CD4-positive, alpha-beta T cell treated with Interleukin-17A for 1 hour (primary cell): ENCODE results near the gene TNP1.

Experiments used
- DNase-seq: peaks from one replicate; pipeline ENCODE4 v3.0.0-alpha.2; 2020

Gene TNP1

DNA sequence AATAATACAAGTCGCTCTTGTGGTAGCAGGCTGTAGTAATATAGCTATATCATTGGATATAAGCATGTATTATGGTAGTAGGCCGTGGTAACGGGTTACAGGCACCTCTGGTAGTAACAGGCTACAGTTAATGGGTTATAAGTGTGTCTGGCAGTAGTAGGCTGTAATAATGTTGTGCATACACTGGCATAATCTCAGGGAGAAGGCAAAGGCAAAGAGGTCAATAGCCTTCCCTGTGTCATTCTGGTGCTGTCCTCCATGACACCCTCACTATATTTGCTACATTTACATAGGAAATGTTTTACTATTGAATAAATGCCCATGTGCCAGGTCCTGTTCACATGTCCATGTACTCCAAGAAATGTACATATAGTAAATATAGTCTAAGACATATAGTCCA lies 12.8 kb upstream of the TNP1 start:
- no peak for DNase-seq

DNA sequence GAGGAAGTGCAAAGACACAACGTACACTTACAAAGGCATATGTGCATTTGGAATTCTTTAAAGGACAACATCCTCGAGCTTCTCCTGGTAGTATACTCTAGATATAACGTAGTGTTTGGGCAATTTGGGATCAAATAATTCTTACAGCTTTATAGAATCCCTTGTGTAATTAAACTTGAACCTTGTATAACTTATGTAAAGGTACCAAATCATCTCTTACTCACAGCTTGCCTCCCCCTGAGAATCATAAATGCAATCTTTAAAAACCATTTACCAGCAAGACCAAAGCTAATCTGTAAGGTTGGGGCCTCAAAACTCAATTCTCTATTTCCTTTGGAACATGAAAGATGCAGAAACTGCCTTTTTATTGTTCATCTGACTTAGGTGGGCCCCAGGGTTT lies 12.2 kb upstream of the TNP1 start:
- DNase-seq: no peak

DNA sequence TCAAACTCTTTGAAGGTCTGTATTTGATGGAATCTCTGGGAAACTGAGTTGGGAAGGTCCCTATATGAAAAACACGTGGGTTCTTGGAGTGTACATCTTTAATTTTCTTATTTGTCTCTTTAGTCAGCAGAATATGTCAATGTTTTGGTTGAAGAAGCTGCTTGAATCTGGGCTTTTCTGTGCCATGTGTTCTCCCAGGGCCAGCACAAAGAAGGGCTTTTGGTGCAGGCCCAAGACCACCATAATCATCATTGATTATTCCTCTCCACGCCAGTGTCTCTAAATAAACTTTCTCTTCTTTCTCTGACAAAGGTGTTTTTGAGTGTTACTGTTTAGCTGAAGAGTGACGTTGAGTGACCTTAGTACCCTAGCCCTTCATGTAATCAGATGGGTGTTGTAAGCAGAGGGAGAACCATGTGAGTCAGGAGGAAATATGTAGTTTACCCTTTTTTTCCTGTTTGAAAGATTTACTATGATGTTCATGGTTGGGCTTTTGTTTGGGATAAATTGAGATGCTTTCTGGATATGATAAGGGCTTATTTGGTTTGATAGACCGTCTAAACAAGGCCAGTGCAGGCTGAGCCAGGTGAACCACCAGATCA lies 11.6 kb upstream of the TNP1 start:
- DNase-seq: no peak

DNA sequence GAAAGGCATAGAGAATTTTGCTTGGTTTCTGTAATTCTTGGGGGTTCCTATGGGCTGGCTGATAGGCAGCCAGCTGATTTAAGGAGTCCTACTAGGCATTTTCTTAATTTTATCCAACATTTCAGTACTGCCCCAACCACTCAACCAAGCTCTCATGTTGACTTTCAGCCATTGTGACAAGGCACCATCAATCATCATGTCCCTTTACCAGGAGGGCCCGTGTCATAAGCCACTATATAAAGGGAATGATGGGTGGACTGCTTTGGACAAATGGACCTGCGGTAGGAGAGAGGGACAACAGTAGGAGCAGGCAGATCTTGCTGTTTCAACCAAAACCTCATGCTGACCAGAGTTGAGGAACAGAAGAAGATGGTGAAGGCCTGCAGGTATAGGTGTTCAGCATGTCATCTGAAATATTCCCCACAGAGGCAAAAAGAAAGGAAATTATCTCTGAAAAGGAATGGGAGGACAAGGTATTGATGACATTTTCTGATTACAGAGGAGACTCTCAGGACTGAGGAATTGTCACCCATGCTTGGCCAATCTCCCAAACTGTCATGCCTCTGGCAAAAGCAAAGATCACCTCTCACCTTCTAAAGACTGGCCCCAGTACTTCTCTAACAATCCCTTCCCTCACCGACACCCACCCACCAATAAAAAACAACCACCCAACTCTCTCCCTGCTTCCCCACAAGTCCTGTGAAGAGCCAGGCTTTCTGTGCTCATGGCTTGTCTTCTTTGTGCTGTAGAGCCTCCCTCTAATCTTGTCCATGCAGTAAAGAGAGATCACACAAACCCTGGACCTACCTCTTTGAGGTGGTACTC lies 10.9 kb upstream of the TNP1 start:
- DNase-seq: no peak

DNA sequence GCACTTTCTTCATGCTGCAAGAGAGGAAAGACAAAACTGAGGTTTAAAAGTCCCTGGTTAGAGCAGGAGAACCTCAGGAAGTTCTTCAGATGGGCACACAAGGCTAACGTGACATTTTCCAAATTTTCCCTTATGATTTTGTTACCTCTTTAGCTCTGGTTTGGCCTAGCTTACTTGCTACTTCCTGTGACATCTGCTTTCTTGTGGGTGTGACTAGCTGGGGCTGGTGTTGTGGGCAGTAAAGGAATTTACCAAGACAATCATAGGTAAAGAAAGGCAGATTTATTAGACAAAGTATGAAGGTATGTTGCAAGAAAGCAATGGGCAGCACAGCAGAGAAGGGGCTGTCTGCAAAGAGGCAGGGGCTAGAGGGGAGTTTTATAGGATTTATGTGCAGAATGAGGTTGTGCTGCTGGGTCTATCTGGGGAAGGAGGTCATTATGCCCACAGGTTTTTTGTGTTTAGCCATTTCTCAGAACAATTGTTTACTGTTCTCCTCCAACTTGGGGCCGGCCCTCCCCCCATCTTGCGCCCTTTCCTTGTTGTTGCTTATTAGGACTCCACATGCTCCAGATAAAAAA lies 6.7 kb upstream of the TNP1 start:
- no peak for DNase-seq

DNA sequence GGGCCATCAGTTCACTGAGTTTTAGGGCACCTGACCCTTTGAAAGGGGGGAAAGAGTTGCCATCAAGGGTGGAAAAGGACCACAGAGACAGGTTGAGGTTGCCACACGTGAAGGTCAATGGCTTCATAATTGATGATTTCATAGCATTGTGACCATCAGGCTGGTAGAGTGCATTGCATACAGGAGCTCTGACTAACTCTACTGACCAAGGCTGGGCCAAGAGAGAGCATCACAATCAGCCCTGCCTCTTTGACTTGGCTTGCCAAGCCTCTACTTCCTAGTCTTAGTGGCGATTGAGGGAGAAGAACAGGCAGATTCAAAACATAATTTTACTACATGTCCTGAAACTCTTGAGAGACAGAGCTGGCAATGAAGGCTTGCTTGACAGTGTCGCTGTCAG lies 5.8 kb upstream of the TNP1 start:
- DNase-seq: no peak

DNA sequence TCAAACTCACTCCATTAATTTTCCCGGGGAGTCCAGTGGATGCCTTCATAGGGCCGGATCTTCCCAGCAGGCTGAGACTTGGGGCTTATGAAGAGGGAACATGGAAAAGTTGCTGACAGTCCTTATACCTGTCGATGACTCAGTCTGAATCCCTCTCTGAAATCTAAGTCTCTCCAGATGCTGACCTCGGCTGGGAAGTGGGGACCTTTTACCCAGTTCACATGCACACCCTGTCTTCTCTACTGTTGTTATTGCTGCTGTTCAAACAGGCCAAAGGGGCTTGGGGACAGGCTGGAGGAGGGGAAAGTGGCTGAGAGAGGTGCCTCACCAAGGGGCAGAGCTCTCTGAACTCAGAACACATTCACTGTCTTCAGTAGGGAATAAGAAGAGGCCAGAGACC lies 4.1 kb upstream of the TNP1 start:
- no peak for DNase-seq

DNA sequence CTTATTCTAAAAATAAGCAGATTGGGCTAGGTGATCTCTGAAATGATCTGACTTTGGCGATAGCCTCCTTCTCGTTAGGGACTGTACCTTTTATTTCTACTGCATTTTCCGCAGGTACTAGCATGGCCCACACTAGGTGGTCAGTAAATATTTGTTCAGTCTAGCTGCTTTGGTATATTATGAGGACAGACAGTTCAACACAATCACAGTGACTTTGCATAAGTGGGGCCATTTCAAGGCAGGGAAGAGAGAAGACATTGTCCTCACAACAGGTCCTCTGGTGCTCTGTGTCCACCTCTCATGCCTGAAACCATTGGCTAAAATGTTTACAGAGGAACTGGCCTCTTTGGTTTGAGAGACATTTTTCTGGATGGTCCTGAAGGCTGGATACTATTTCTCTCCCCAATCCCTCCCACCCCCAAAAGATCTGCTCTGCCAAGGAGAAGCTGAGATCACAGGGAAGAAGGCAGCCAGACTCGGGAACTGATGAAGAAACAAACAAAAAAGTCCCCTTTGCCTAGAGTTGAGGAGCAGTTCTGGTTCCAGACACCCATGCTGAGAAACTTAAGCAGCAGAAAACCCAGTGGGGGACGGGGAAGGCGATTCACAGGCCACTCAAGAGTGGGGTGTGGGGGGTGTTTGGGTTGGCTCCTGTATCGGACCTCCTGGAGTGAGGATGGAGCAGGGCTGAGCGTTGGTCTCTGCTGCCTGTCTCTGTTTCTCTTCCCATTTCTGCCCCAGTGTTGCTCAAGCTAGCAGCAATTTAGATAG lies 2.9 kb upstream of the TNP1 start:
- DNase-seq: no peak

DNA sequence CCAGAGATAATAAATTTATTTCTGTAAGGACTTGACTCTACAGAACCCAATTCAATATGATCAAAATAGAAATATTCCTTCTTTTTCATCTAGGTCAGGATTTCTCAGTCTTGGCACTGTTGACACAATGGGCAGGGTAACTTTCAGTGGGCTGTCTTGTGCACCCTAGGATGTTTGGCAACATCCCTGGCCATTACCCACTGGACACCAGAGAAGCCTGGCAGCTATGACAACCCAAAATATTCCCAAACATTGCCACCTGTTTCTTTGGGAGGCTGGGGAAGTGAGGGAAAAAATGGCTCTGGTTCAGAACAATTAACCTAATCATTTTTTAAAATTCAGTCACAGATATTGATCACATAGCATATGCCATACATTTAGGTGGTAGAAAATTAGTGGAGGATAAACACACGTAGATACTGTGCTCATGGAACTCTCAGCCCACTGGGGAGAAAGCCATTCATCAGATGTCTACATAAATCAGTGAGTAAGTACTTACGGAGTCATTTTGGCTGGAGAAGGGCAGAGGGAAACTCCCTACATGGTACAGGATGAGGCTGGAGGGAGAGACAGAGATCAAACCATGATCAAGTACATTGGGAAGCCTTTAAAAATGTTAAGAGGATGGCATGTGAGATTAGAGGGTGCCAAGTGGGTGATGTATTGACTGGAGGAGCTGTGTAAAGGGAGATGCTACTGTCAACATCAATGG lies 718 bp upstream of the TNP1 start:
- DNase-seq: no peak

DNA sequence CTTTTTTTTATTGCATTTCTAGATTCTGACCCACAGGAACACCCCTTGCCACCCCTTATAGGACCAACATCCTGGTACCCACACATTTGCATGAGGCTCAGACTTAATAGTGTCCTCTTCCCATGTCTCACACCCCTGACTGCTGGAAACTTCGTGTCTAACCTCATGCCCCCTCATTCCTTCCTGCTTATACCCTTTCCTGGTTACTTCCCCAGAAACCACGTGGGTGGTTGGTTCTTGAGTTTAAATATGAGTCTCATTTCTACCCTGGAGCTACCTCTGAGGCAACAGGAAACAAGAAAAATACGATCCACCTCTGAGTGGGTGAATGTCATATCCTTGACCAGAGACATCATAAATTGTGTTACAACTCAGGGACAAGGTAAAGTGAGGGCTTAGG lies 1.6 kb downstream of the TNP1 start:
- DNase-seq: no peak

DNA sequence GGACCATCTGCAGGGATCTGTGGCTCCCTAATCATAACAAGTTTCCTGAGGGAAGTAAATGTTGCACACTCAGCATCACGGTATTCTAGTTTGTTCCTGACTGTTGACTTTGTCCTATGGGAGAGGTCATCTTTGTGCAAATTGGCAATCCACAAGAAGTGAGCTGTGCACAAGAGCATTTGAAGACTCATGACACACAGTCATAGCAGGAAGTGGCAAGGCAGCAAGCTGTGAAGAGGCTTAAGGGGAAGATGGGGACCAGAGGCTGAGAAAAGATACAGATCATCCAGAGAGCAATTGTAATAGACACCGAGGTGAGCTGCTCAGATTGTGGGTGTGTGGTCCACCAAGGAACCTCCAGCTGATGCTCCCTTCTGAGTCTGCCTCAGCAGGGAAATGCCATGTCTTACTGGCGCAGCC lies 2.7 kb downstream of the TNP1 start:
- DNase-seq: no peak

DNA sequence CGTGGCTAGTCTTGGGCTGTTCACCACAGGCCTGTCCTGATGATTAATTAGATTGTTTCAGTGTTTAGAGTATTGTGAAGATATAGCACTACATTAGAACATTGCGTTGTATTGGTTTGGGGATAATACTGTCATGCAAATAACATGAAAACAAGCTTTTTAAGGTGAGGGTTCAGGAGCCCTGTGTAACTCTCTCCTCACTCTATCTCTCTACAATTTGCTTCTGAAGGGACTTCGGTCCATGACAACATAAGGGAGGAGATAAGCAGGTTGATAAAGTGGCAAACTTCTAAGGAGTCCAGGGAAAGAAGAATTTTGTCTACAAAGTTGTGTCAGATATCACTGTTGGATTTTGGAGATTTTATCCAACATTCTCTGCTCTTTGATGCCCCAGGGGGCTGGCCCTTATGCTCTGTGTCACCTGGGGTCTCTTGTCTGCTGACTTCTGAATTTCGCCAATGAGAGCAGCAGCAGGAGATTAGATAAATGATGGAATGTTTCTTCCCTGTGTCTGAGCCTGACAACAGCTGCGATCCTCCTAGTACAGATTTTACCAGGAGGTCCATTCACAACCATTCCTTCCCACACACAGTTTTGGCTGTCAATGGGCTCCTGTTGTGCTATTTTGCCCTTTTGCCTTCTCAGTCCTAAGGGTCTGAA lies 3.3 kb downstream of the TNP1 start:
- no peak for DNase-seq

DNA sequence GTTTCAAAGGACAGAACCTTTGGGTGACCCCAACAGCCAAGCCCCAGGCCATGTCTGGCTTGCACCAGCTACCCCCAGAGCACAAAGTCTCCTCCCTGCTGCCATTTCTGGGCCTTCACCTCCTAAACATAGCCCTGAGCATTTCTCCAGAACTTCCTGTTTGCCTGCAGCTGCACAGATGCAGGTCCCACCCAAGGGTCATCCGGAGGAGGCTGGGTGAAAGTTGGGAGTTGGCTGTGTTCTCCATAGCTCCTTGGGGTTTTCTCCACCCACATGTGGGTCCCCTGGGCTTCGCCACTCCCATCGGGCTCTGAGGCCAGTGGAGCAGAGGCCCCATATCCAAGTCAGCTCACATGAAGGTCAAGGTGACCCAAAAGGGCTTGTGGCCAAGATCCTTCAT lies 4.3 kb downstream of the TNP1 start:
- DNase-seq: no peak

DNA sequence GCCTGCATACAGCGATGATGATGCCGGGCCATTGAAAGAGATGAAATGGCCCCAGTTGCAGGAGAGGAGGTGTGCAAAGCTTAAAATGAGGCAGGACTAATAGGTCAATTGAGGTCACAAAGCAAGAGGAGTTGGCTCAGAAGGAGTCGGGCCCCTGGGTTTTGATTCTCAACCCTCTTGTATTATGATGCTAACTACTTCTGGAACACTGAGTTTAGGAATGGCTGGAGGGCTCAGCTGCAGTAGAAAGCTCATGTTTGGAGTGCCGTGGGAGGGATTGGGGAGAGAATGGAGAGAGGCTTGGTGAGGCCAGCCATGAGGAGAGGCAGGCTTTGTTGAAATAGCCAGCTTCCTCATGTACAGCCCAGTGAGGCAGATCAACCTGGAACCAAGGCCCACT lies 4.8 kb downstream of the TNP1 start:
- no peak for DNase-seq

DNA sequence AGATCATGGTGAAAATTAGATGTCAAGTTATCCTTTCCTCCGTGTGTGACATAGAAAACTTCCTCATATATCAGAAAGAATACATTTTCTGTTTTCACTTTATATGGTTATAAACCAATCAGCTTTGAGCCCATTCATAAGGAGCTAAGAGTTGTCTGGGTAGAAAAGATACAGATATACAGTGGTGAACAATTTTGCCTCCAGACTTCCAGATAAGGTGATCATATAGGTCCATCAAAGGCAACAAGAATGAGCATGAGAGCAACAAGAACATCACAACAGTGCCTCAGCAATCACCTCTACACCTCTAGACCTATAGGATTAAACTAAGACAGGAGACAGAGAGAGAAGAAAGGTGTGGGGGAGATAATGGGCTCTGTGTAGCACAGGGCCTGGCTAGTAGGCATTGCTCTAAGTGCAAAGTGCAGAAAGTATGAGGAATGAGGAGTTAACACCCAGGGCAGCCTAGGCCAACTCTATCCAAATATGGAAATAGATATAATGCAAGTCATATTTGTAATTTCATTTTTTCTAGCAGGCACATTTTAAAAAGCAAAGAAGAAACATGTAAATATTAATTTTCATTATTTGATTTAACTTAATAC lies 8.3 kb downstream of the TNP1 start:
- DNase-seq: no peak

DNA sequence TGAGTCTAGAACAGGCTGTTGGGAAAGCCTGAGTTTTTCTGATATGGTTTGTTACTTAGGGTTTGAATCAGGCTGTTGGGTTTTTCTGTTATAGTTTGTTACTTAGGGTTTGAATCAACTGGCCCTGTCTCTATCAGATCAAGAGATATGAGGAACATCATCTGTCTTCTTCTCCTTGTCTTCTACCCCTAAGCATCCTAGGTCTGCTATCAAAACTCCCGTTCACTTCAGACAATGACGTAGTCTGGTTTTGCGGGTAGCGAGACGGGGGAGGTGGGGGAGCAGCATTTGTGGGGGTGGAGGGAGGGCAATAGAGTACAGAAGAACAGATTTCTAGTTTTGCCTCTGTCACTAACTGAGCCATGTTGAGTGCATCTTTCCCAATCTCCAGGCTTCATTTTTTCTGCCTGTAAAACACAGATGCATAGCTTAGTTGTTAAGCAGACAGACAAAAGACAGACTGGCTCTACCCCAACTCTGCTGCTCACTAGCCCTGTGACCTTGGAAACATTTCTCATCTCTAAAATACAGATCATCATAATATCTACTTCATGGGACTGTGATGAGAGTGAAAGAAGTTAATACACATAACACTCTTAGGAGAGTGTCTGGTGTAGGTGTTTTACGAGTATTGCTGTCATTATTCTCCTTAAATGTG lies 9.1 kb downstream of the TNP1 start:
- DNase-seq: no peak

DNA sequence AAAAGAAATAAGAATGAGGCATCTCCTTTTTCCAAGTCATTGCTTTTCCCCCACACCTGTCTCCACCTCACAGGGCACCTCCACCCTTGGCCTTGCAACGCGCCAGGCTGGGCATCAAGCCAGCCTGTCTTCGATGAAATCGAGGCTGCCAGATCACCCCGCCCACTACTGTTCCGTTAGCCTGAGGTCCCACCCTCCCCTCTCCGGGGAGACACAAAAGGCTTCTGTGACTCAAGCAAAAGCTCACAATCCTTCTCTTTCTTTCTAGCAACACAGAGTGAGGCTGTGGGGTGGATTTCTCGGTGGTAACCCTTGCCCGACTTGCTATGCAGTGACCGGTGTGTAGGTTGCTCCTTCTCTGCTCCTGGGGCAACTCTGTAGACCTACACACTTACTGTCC lies 9.9 kb downstream of the TNP1 start:
- no peak for DNase-seq

DNA sequence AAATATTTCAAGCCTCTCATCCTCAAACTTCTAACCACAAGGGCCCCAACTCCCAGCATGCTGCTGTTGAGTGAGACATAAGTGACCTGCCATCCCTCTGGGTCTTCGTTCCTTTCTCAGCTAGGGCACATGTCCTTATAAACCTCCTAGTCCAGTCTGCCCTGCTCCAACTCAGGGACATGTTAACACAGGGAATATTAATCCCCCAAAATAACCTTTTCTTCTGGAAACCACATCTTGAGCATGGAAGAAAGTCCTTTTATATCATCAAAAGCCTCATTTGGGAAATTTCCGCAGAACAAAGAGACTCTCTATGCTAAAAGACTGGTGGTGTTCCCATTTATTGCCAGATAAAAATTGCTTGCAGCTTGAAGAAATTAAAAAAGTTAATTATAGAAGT lies 14.4 kb downstream of the TNP1 start:
- DNase-seq: no peak

DNA sequence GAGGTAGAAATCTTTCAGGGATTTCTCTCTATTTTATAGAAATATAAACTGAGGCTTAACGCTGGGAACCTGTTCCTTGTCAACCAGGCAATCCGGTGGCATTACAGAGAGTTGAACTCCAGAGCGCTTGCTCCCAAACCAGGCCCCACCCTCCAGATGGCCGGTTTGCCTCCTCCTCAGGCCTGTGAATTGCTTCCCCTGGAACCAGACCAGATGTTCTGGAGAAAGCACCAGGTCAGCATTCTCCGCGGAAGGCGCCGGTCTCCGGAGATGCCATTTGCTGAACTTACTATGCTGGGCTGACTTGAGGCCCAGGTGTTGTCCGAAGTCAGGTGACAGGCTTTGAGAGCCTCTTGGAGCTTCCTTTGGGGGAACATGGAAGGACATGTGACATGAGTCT lies 17.2 kb downstream of the TNP1 start:
- no peak for DNase-seq

DNA sequence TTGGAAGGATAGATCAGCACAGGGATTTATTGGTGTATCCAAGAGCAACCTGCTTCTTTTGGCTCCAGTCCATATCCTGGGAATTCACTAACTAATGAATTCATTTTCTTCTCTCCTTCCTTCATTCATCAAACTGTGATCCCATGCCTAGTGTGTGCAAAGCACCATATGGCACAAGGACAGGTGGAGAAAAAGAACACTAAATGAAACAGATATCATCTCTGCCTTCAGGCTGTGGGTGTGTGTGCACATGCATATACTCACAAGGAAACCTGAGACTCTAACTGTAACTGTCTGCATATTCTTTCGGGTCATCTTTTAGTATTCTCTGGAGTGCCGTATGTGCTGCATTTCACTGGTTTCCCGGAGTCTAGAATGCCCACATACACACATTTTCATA lies 20.2 kb downstream of the TNP1 start:
- DNase-seq: no peak

DNA sequence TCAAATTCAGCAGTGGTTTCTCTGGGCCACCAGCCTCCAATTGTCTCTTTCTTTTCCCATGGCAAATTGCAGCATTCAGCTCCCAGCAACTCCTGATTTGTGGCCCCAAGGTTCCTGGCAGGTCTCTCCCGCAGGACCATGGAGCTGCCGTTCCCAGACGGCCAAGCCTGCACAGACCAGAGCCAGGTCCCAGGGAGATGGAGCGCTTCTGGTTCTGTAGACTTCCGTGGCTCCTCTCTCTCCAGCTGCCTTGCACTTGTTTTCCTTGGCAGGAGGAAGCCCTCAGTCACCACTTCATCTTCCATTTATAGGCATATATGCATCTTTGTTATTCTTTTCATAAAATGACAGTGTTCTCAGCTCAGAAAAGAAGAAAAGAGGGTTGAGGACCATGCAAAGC lies 21.7 kb downstream of the TNP1 start:
- DNase-seq: no peak

DNA sequence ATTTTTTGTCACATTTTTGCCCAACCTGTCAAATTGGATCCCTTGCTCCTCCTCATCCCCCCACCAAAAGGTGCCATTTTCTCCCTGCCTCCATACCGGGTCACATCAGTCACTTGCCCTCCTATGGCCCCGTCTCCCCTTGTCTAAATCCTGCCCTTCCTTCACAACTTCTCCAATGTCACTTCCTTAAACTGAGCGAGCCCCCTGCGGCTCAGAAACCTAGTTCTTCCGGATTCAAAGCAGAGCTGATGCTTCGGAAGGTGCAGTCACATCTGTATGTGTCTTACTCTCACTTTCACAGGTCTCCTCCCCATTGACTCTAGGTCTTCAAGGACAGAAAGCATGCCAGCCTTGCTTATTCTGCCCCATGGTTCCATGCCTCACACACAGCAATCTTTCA lies 22.1 kb downstream of the TNP1 start:
- no peak for DNase-seq
